ENCODE measurements around the gene PKNOX2.

PKNOX2 gene, protein sequence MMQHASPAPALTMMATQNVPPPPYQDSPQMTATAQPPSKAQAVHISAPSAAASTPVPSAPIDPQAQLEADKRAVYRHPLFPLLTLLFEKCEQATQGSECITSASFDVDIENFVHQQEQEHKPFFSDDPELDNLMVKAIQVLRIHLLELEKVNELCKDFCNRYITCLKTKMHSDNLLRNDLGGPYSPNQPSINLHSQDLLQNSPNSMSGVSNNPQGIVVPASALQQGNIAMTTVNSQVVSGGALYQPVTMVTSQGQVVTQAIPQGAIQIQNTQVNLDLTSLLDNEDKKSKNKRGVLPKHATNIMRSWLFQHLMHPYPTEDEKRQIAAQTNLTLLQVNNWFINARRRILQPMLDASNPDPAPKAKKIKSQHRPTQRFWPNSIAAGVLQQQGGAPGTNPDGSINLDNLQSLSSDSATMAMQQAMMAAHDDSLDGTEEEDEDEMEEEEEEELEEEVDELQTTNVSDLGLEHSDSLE

DNA sequence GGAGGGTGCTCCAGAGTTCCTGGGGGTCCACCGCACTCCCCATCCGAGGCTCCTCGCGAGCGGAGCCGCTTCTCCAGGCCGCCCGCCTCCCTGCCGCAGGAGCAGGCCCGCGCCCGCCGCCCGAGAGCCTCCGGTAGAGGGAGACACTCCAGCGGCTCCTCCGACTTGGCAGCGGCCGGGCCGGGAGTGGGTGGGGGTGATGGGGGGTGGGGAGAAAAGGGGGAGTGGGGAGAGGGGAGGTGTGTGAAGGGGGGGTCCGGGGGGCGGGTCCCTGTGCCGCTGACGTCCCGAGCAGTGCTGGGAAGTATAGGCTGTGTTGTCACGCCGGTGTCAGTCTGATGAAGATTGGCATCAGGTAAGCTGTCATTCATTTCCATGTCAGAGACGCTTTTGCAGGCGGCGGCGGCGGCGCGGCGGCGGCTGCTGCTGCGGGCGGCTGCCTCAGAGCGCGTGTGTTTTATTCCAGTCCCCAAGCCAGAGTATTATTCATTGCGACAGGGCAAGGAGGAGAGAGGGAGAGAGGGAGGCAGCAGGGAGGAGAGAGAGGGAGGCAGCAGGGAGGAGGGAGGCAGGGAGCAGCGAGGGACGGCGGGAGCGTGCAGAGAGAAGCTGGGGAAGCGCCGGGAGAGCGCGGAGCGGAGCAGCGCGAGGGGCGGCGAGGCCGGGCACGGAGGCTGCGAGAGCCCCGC, at the start of gene PKNOX2:
Gene PKNOX2 (plus strand): TSS at position 330 of the 689 bp plus-strand sequence. CDS start 186,555 bp downstream, outside the sequence.
- peak; percentile 47 for DNase-seq (ENCODE audit: low read depth)

GRCh38 chr11:125117429-125117828, 47.1 kb upstream of the PKNOX2 start:
- no peak for DNase-seq (ENCODE audit: low read depth)

- no peak for DNase-seq (ENCODE audit: low read depth)
These were observed 41.2 kb upstream of the PKNOX2 start for GRCh38 chr11:125123194-125123946.

- DNase-seq (ENCODE audit: low read depth), result no peak
These were observed 40.5 kb upstream of the PKNOX2 start for GRCh38 chr11:125123947-125124617.

DNA sequence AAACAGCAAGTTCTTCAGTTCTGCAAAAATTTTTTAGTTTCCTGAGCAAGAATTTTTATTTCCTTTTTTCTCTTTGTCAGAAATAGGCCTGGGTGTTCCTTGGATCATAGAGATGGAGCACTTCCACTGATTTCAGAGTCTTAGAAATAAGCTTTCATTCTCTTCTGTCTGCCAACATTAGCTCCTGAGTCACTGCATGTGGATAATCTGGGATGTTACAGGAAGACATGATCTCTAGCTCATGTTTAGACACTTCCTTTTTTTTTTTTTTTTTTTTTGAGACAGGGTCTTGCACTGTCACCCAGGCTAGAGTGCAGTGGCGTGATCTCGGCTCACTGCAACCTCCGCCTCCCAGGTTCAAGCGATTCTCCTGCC, 39.9 kb upstream of the PKNOX2 start:
- DNase-seq (ENCODE audit: low read depth), result no peak

- no peak for DNase-seq (ENCODE audit: low read depth)
These were observed 36.1 kb upstream of the PKNOX2 start for GRCh38 chr11:125128450-125128849.

GRCh38 chr11:125129316-125129993, 35.1 kb upstream of the PKNOX2 start:
- no peak for DNase-seq (ENCODE audit: low read depth)

DNA sequence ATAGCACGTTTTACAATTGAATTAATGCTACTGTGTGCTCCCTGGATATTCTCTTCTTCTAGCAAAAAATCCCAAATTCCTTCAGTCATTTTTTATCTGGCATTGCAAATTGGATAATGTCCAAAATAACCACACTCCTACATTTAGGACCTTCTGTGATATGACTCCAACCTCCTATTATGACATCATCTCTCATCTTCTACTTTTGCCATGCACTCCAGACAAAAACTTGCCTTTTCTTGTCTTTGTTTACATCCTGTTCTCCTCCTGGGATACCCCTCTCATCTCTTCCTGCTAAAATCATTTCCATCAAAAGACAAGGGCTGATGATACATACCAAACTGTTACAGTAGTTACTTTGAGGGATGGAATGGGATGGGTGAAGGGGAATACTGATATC, 32.5 kb upstream of the PKNOX2 start:
- DNase-seq (ENCODE audit: low read depth), result no peak

DNA sequence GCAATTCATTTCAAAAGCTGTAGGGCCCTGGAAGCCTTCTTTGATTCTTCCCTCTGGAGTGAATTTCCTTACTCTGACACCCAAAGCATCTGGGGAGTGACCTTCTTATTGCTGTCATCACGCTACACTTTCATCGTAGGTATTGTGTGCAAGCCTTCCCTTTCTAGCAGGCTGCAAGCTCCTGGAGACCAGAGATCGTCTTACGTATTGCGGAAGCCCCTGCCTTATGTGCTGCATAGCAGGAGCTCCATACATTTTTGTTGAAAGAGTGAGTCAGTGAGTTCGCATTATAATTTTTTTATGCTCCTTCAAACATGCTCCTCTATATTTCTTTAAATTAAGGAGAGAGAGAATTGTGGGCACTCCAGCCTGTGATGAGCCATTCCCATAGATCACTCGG, 32.0 kb upstream of the PKNOX2 start:
- no peak for DNase-seq (ENCODE audit: low read depth)

- no peak for DNase-seq (ENCODE audit: low read depth)
These were observed 28.6 kb upstream of the PKNOX2 start for GRCh38 chr11:125136001-125136400.

- DNase-seq (ENCODE audit: low read depth), result no peak
These were observed 25.6 kb upstream of the PKNOX2 start for GRCh38 chr11:125138966-125139365.

DNA sequence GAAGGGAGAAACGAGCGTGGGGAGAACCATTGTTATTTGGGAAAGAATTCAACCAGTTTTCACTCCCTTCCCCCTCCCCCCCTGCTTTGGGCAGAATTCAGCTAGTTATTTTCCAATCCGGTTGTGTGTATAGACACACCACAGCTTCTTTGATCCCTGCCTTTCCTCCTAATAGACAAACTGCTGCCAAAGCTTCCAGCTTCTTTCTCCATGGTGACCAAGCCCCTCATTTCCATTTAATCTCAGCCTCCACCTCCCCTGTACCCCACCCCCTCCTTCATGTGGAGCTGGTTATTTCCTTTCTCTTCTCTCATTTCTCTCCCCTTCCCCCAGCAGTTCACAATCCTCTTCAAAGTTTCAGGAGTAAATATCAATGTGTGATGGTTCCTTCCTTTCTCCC, 24.8 kb upstream of the PKNOX2 start:
- no peak for DNase-seq (ENCODE audit: low read depth)

- no peak for DNase-seq (ENCODE audit: low read depth)
These were observed 24.3 kb upstream of the PKNOX2 start for GRCh38 chr11:125140233-125140632.

DNA sequence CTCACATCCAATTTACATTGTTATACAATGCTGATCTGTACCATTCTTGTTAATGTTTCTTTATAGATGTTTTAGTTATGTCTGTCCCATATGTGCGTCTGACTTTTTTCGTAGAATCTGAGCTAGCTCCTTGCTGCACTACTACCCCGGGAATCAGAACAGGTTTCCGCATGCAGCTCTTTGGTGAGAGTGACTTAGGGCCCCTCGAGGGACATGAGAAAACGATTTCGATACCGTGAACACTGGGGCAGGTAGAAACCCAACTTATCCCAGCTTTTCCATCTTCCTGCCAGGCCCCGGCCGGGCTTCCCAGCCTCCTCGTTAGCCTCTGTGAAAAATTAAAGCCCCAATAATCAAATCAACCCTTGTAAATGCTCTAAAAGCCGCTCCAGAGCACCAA, 23.4 kb upstream of the PKNOX2 start:
- DNase-seq (ENCODE audit: low read depth), result no peak

- peak; percentile 37 for DNase-seq (ENCODE audit: low read depth)
These were observed 22.6 kb upstream of the PKNOX2 start for GRCh38 chr11:125141686-125142535.

GRCh38 chr11:125146232-125146631, 18.3 kb upstream of the PKNOX2 start:
- no peak for DNase-seq (ENCODE audit: low read depth)

- DNase-seq (ENCODE audit: low read depth), result no peak
These were observed 17.3 kb upstream of the PKNOX2 start for GRCh38 chr11:125147280-125147679.

DNA sequence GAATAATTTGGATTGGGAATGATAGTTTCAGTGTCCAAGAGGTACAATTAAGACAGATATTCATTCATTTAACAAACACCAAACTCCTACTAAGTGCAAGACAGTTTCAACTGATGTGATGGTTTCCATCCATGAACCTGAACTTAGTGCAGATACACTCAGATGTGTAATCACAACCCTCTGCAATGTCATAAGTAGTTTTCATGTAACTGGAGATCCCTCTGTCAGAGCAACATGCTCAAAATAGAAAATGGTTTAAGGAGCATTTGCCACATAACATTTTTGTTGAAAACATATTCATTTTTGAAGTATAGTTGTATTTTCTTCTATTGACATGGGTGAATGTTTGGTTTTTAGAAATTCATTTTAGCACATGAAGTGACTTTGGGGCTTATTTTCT, 16.5 kb upstream of the PKNOX2 start:
- DNase-seq (ENCODE audit: low read depth), result no peak

DNA sequence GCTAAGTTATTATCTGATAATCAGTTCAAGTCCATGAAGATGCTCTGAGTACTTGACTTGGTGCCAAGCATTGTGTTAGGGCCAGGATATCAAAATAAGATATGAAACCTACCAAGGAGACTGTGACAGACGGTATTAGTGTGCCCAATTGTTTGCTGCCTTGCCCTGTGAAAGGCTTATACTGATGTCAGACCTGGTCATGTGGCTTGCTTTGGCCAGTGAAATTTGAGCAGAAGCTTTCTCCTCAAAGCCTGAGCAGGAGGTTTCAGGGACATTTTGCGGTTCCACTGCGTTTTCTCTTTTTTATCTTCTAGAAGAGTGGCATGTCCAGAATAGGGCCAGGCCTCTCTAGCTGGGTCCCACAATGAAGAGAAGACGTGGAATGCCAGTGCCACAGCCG, 15.8 kb upstream of the PKNOX2 start:
- DNase-seq (ENCODE audit: low read depth), result no peak

- no peak for DNase-seq (ENCODE audit: low read depth)
These were observed 10.7 kb upstream of the PKNOX2 start for GRCh38 chr11:125153837-125154236.
